ENCODE results near the gene SLC6A9. TPM values are rescaled to one million over a fixed set of nuclear protein-coding genes. Genes with fewer than 3 reads are reported as not detected.

The SLC6A9 gene
- total RNA-seq, 1 donor from 2014 or later, result 24.3 TPM

- no peak for TF ChIP-seq CTCF (IDR thresholded peaks at IDR 0.05)
- no peak for TF ChIP-seq POLR2A (IDR thresholded peaks at IDR 0.05)
- no peak for TF ChIP-seq POLR2AphosphoS5 (IDR thresholded peaks at IDR 0.05; ENCODE audit: insufficient read depth in 1 of 2, low read depth in 1 of 2)
- intact Hi-C loops (cut with DNase I), result no loop called here
- H3K27ac ChIP-seq, result no peak overlapping the region
- H3K9me3 ChIP-seq, result no peaks in the 10 kb centered on the region
- no peak for DNase-seq (ENCODE audit: extremely low spot score in 2 of 2)
- H3K4me3 ChIP-seq, result no peak overlapping the region
- no peaks in the 10 kb centered on the region for H3K27me3 ChIP-seq
- no peaks in the 10 kb centered on the region for H3K36me3 ChIP-seq
- no peaks in the 10 kb centered on the region for H3K4me1 ChIP-seq
These were observed 37.2 kb upstream of the SLC6A9 start for GRCh38 chr1:44068442-44068921.

- Histone ChIP-seq H3K4me3 (no peak overlapping the region), H3K9me3 (no peaks in the 10 kb centered on the region), H3K4me1 (no peaks in the 10 kb centered on the region), H3K27me3 (no peaks in the 10 kb centered on the region), H3K36me3 (no peaks in the 10 kb centered on the region), H3K27ac (no peak overlapping the region)
- TF ChIP-seq CTCF (IDR thresholded peaks at IDR 0.05) (no peak), POLR2A (IDR thresholded peaks at IDR 0.05) (no peak), POLR2AphosphoS5 (IDR thresholded peaks at IDR 0.05; ENCODE audit: insufficient read depth in 1 of 2, low read depth in 1 of 2) (no peak)
- intact Hi-C loops (cut with DNase I), result no loop called here
- DNase-seq (ENCODE audit: extremely low spot score in 2 of 2), result no peak
These were observed 36.3 kb upstream of the SLC6A9 start for GRCh38 chr1:44067266-44068250.

GRCh38 chr1:44062656-44063179, 31.5 kb upstream of the SLC6A9 start:
- no peaks in the 10 kb centered on the region for H3K27me3 ChIP-seq

GRCh38 chr1:44061857-44062256, 30.6 kb upstream of the SLC6A9 start:
- Histone ChIP-seq H3K9me3 (no peaks in the 10 kb centered on the region), H3K4me1 (peaks cover 8% of the 10 kb centered on the region), H3K27ac (no peak overlapping the region), H3K4me3 (no peak overlapping the region), H3K36me3 (no peaks in the 10 kb centered on the region), H3K27me3 (no peaks in the 10 kb centered on the region)
- intact Hi-C loops (cut with DNase I), result no loop called here
- DNase-seq (ENCODE audit: extremely low spot score in 2 of 2), result no peak
- no peak for TF ChIP-seq POLR2AphosphoS5 (IDR thresholded peaks at IDR 0.05; ENCODE audit: insufficient read depth in 1 of 2, low read depth in 1 of 2)

More at GRCh38 chr1:44062656-44063179, 31.5 kb upstream of the SLC6A9 start:
- H3K4me3 ChIP-seq, result no peak overlapping the region
- H3K36me3 ChIP-seq, result no peaks in the 10 kb centered on the region
- TF ChIP-seq POLR2A (IDR thresholded peaks at IDR 0.05) (no peak), POLR2AphosphoS5 (IDR thresholded peaks at IDR 0.05; ENCODE audit: insufficient read depth in 1 of 2, low read depth in 1 of 2) (no peak), CTCF (IDR thresholded peaks at IDR 0.05) (no peak)
- no peaks in the 10 kb centered on the region for H3K9me3 ChIP-seq
- DNase-seq (ENCODE audit: extremely low spot score in 2 of 2), result no peak
- no peak overlapping the region for H3K27ac ChIP-seq
- intact Hi-C loops (cut with DNase I), result no loop called here
- H3K4me1 ChIP-seq, result peaks cover 8% of the 10 kb centered on the region

- Histone ChIP-seq H3K27ac (no peak overlapping the region), H3K4me1 (peaks cover 8% of the 10 kb centered on the region), H3K9me3 (no peaks in the 10 kb centered on the region), H3K27me3 (no peaks in the 10 kb centered on the region), H3K36me3 (no peaks in the 10 kb centered on the region), H3K4me3 (no peak overlapping the region)
- DNase-seq (ENCODE audit: extremely low spot score in 2 of 2), result no peak
- TF ChIP-seq POLR2A (IDR thresholded peaks at IDR 0.05) (no peak), POLR2AphosphoS5 (IDR thresholded peaks at IDR 0.05; ENCODE audit: insufficient read depth in 1 of 2, low read depth in 1 of 2) (no peak), CTCF (IDR thresholded peaks at IDR 0.05) (no peak)
- intact Hi-C loops (cut with DNase I), result no loop called here
These were observed 29.6 kb upstream of the SLC6A9 start for GRCh38 chr1:44060830-44061267.
